Mesenchymal stem cell (in vitro differentiated cells and primary cell): ENCODE data around the gene HNRNPUL2. TPM values are rescaled to one million over a fixed set of nuclear protein-coding genes. Genes with fewer than 3 reads are reported as not detected.

Source experiments
- DNase-seq: peaks from one replicate; pipeline ENCODE4 v3.0.0-alpha.2; 2013
- H2AFZ ChIP-seq: one replicate; pipeline ENCODE4 v1.6.1; 2013; ENCODE audit warnings: low read depth, mild to moderate bottlenecking, control low read depth, inconsistent platforms, low read length, moderate library complexity
- H2AK5ac ChIP-seq: 2 replicates; pipeline ENCODE4 v1.6.1; 2013; ENCODE audit warnings: low read length, moderate library complexity, mild to moderate bottlenecking, inconsistent platforms; ENCODE audit not compliant: severe bottlenecking
- H2BK120ac ChIP-seq: one replicate; pipeline ENCODE4 v1.6.1; 2013; ENCODE audit warnings: low read depth, mild to moderate bottlenecking, inconsistent platforms, low read length, moderate library complexity
- H2BK12ac ChIP-seq, 2 experiments: one replicate each; pipeline ENCODE4 v1.6.1; 2013; ENCODE audit warnings: inconsistent platforms in 2 of 2, low read length in 2 of 2, mild to moderate bottlenecking in 2 of 2, moderate library complexity in 2 of 2, control low read depth in 1 of 2
- H2BK15ac ChIP-seq: one replicate; pipeline ENCODE4 v1.6.1; 2013; ENCODE audit warnings: mild to moderate bottlenecking, low read depth, inconsistent platforms; ENCODE audit not compliant: poor library complexity, severe bottlenecking
- H2BK5ac ChIP-seq: 2 replicates; pipeline ENCODE4 v1.6.1; 2013; ENCODE audit warnings: low read depth, mild to moderate bottlenecking, low read length, control low read depth, inconsistent platforms; ENCODE audit not compliant: poor library complexity, severe bottlenecking
- H3K14ac ChIP-seq, 2 experiments: one replicate each; pipeline ENCODE4 v1.6.1; 2013; ENCODE audit warnings: inconsistent platforms in 2 of 2, low read length in 2 of 2, control low read depth in 1 of 2, mild to moderate bottlenecking in 1 of 2, moderate library complexity in 1 of 2
- H3K18ac ChIP-seq, 2 experiments: one replicate each; pipeline ENCODE4 v1.6.1; 2013; ENCODE audit warnings: inconsistent platforms in 2 of 2, low read length in 2 of 2, control low read depth in 1 of 2, low read depth in 1 of 2, mild to moderate bottlenecking in 1 of 2
- H3K23ac ChIP-seq, 2 experiments: one replicate each; pipeline ENCODE4 v1.6.1; 2013; ENCODE audit warnings: inconsistent platforms in 2 of 2, low read length in 2 of 2, mild to moderate bottlenecking in 2 of 2, moderate library complexity in 2 of 2, control low read depth in 1 of 2
- H3K27ac ChIP-seq: 2 replicates; pipeline ENCODE4 v1.5.1; 2013; ENCODE audit warnings: mild to moderate bottlenecking, moderate library complexity, low read length, control low read depth, inconsistent platforms; ENCODE audit not compliant: poor library complexity, severe bottlenecking
- H3K27me3 ChIP-seq, 2 experiments: 2 replicates each; pipeline versions ENCODE4 v1.6.1 to v1.7.0; 2013; ENCODE audit warnings: low read length in 2 of 2, mild to moderate bottlenecking in 2 of 2, moderate library complexity in 2 of 2, control low read depth in 1 of 2, inconsistent platforms in 1 of 2; ENCODE audit not compliant: control insufficient read depth in 1 of 2, insufficient read depth in 1 of 2
- H3K36me3 ChIP-seq, 2 experiments: 2 replicates each; pipeline versions ENCODE4 v1.6.1 to v1.7.0; 2013; ENCODE audit warnings: low read length in 2 of 2, control low read depth in 1 of 2, inconsistent platforms in 1 of 2, low read depth in 1 of 2, mild to moderate bottlenecking in 1 of 2; ENCODE audit not compliant: insufficient read depth in 2 of 2, control insufficient read depth in 1 of 2
- H3K4ac ChIP-seq, 2 experiments: one replicate each; pipeline ENCODE4 v1.6.1; 2013; ENCODE audit warnings: inconsistent platforms in 2 of 2, low read length in 2 of 2, mild to moderate bottlenecking in 2 of 2, moderate library complexity in 2 of 2, control low read depth in 1 of 2, low read depth in 1 of 2
- H3K4me1 ChIP-seq: 2 replicates; pipeline ENCODE4 v1.6.1; 2013; ENCODE audit warnings: low read depth, low read length, control low read depth; ENCODE audit not compliant: control insufficient read depth, insufficient read depth
- H3K4me2 ChIP-seq: 2 replicates; pipeline ENCODE4 v1.6.1; 2013; ENCODE audit warnings: low read length, mild to moderate bottlenecking, inconsistent platforms; ENCODE audit not compliant: poor library complexity, severe bottlenecking
- H3K4me3 ChIP-seq, 2 experiments: 2 replicates each; pipeline versions ENCODE4 v1.5.1 to v1.7.0; 2013; ENCODE audit warnings: low read length in 2 of 2, mild to moderate bottlenecking in 2 of 2, control low read depth in 1 of 2, low read depth in 1 of 2; ENCODE audit not compliant: insufficient read depth in 1 of 2
- H3K79me1 ChIP-seq: replicated peaks from 2 replicates; pipeline ENCODE4 v1.6.1; 2013; ENCODE audit warnings: mild to moderate bottlenecking, control low read depth, low read length, inconsistent platforms; ENCODE audit not compliant: poor library complexity, severe bottlenecking
- H3K9ac ChIP-seq: 2 replicates; pipeline ENCODE4 v1.7.0; 2013; ENCODE audit warnings: mild to moderate bottlenecking, low read length, moderate library complexity
- H3K9me3 ChIP-seq: 2 replicates; pipeline ENCODE4 v1.7.0; 2013; ENCODE audit warnings: mild to moderate bottlenecking, low read length; ENCODE audit not compliant: control insufficient read depth
- H4K8ac ChIP-seq: one replicate; pipeline ENCODE4 v1.6.1; 2013; ENCODE audit warnings: inconsistent platforms, mild to moderate bottlenecking, low read length, moderate library complexity
- H4K91ac ChIP-seq: one replicate; pipeline ENCODE4 v1.6.1; 2013; ENCODE audit warnings: mild to moderate bottlenecking, low read length, inconsistent platforms
- WGBS: methylation state at CpG from one replicate; pipeline ENCODE4 v1.1.7; 2013; ENCODE audit warnings: mixed read lengths; 5-methylcytosine and 5-hydroxymethylcytosine counted together
- polyA plus RNA-seq, 2 experiments: library from polyadenylated mRNA; stranded (reverse); fragments of 200-250 nt; gene quantifications; one replicate each; pipeline ENCODE4 v1.2.3, GENCODE V29; 2013

Gene HNRNPUL2
- polyA plus RNA-seq (2013, experiment 1 of 2) = 29.8 TPM
- 28.0 TPM for polyA plus RNA-seq (2013, experiment 2 of 2)

DNA sequence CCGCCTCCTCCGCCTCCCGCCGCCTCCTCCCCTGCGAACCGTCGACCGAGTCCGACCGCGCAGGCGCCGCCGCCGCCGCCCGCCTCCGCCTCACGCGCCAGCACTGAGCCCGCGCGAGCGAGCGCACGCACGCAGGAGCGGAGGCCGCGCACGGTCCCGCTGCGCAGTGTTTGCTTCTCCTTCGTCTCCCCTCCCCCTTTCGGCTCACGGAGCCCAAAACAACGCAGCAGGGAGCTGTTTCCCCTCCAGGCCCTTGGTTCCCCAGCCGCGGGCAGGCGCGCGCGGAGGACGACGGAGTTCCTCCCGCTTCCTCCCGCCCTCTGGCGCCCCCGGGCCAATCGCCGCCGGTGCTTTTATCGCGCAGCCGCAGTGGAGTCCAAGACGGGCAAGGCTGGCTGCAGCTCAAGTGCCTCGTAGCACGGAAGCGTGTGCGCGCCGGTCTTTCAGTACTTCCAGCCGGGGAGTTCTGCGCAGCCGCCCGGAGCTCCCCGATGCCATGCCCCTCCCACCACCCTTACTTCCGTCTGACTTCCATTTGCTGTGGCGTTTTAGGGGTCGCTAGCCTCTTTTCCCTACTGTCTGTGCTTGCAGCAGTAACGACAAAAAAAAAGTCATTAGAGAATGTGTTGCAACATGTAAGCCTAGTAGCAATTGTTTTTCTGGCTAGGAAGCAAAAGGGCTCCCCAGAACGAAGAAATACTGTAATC is at the start of gene HNRNPUL2:
HNRNPUL2 (minus strand) TSS at position 293 of the 707 bp plus-strand sequence. CDS start 301 bp downstream, outside the sequence.
- H3K18ac ChIP-seq = peak within 1 kb of the TSS; percentile 99 to 100
- WGBS = under 1% methylated on average over 57 of the region's 72 CpGs
- H2BK5ac ChIP-seq = peak within 1 kb of the TSS; percentile 92
- no peaks in the 10 kb centered on the region for H3K27me3 ChIP-seq
- peak within 1 kb of the TSS; percentile 89 to 99 for H3K4ac ChIP-seq
- peaks cover 15 to 25% of the 10 kb centered on the region in 2 experiments for H3K36me3 ChIP-seq
- peak within 1 kb of the TSS; percentile 94 for H4K91ac ChIP-seq
- H3K9ac ChIP-seq = peak within 1 kb of the TSS; percentile 98
- DNase-seq = peak; percentile 99
- H2BK15ac ChIP-seq = peak within 1 kb of the TSS; percentile 97
- peak within 1 kb of the TSS; percentile 97 to 100 for H3K4me3 ChIP-seq
- peak within 1 kb of the TSS; percentile 71 for H2BK120ac ChIP-seq
- H3K9me3 ChIP-seq = no peaks in the 10 kb centered on the region
- peak within 1 kb of the TSS in 1 of 2 experiments; percentile 78 for H2BK12ac ChIP-seq
- H3K14ac ChIP-seq = peak within 1 kb of the TSS; percentile 89 to 94
- peak within 1 kb of the TSS; percentile 99 for H3K4me2 ChIP-seq
- H3K79me1 ChIP-seq = peaks cover 4% of the 10 kb centered on the region
- peaks cover 7% of the 10 kb centered on the region for H3K4me1 ChIP-seq
- H4K8ac ChIP-seq = peak within 1 kb of the TSS; percentile 100
- H2AFZ ChIP-seq = peak within 1 kb of the TSS; percentile 78
- H3K23ac ChIP-seq = peak within 1 kb of the TSS; percentile 98 to 99
- peak within 1 kb of the TSS; percentile 60 for H2AK5ac ChIP-seq
- H3K27ac ChIP-seq = peak within 1 kb of the TSS; percentile 99

DNA sequence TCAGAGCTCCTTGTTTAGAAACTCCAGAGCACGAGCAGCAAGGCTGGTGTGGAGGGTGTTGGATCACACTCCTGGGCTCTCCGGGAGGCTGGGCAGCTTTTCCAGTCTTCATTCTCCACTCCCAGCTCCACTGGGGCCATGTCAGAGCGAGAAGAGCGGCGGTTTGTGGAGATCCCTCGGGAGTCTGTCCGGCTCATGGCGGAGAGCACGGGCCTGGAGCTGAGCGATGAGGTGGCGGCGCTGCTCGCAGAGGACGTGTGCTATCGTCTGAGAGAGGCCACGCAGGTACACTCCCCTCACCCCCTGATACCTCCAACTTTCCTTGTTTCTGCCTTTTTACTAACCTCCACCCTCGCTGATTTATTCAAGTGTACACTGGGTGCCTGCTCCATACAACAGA is 48.4 kb upstream of the HNRNPUL2 start:
- Histone ChIP-seq H3K36me3 (peaks cover 44 to 50% of the 10 kb centered on the region in 2 experiments), H2BK12ac (no peak overlapping the region), H2BK120ac (no peak overlapping the region), H3K79me1 (peaks cover 26% of the 10 kb centered on the region), H3K27ac (no peak overlapping the region), H2BK5ac (no peak overlapping the region), H2AK5ac (no peak overlapping the region), H4K8ac (no peak overlapping the region), H3K18ac (no peak overlapping the region), H2BK15ac (no peak overlapping the region), H3K14ac (no peak overlapping the region), H3K23ac (no peak overlapping the region), H3K4me2 (no peak overlapping the region), H2AFZ (no peak overlapping the region), H3K27me3 (no peaks in the 10 kb centered on the region), H3K4ac (no peak overlapping the region), H3K4me3 (no peak overlapping the region), H3K9ac (no peak overlapping the region), H3K4me1 (peaks cover 5% of the 10 kb centered on the region), H4K91ac (no peak overlapping the region), H3K9me3 (no peaks in the 10 kb centered on the region)
- WGBS = 95% methylated on average over 17 of the region's 17 CpGs
- no peak for DNase-seq

DNA sequence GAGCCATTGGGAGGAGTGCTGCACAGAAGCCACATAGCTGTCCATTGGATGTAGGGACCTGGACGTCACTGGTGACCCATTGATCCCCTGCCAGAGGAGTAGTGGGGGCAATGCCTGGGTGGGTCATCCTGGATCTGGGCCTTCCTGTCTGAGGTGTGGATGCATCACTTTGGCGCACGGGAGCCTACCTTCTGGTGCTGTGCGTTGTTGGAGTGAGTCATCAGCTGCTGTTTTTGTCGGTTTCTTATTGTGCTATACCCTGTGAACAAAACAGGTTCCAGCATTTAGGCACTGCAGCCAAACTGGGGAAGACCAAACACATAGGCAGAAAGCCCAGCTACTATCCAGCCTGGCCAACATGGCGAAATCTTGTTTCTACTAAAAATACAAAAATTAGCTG is 47.1 kb upstream of the HNRNPUL2 start:
- no peak overlapping the region for H3K4me2 ChIP-seq
- H3K4ac ChIP-seq = no peak overlapping the region
- H2AFZ ChIP-seq = no peak overlapping the region
- no peak overlapping the region for H3K18ac ChIP-seq
- H2BK12ac ChIP-seq = no peak overlapping the region
- no peak overlapping the region for H4K8ac ChIP-seq
- no peaks in the 10 kb centered on the region for H3K27me3 ChIP-seq
- no peak overlapping the region for H4K91ac ChIP-seq
- no peak overlapping the region for H3K14ac ChIP-seq
- H3K27ac ChIP-seq = no peak overlapping the region
- peaks cover 22% of the 10 kb centered on the region for H3K79me1 ChIP-seq
- no peak overlapping the region for H2AK5ac ChIP-seq
- H3K9me3 ChIP-seq = no peaks in the 10 kb centered on the region
- H2BK5ac ChIP-seq = no peak overlapping the region
- H2BK15ac ChIP-seq = no peak overlapping the region
- DNase-seq = no peak
- H3K4me3 ChIP-seq = no peak overlapping the region
- H3K36me3 ChIP-seq = peaks cover 40 to 43% of the 10 kb centered on the region in 2 experiments
- H3K23ac ChIP-seq = no peak overlapping the region
- peaks cover 6% of the 10 kb centered on the region for H3K4me1 ChIP-seq
- H2BK120ac ChIP-seq = no peak overlapping the region
- 96% methylated on average over 5 of the region's 6 CpGs for WGBS
- H3K9ac ChIP-seq = no peak overlapping the region

DNA sequence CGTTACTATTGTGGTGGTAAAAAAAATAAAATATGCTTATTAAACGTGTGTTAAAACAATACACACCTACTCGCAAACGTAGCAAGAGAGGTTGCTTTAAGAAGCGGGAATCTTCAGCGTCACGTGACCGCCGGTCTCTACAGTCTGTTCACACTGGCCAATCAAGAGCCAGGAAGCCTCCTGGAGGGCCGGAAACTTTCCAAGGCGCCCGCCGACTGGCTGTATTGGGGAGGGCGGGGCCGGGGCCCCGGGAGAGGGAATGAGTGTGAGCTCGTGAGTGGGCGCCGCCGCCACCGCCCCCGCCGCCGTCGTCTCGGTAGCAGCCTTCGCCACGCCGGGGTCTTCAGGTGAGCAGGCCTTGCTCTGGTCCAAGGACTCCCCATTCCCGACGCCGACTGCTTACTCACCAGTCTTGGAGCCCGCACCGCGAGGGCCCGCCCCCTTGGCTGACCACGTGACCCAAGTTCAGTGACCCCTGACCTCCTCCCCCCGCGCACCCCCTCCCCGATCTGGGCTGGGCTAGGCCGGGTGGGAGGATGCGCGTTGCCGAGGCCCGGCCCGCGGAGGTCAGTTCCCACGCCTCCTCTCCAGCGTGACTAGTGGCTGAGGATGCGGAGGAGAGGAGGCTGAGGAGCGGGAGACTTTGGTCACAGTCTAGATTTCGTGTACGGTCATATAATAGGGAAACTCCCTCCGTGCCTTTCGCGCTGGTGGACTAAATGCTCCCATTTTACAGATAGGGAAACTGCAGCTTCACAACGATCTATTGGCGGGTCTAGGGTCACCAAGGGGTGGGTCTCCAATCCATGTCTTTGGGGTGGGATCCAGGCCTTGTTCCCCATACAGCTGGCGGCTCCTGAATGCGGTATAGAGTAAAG is 44.1 kb upstream of the HNRNPUL2 start, which contains the start of gene TAF6L:
TAF6L (plus strand) TSS at position 253 of the 878 bp plus-strand sequence. CDS start 4,388 bp downstream, outside the sequence.
- Histone ChIP-seq H4K8ac (peak within 1 kb of the TSS; percentile 91), H3K36me3 (peaks cover 24 to 39% of the 10 kb centered on the region in 2 experiments), H3K4me1 (peaks cover 6% of the 10 kb centered on the region), H3K79me1 (peaks cover 17% of the 10 kb centered on the region), H3K4me3 (peak within 1 kb of the TSS; percentile 70 to 90), H3K23ac (no peak within 1 kb of the TSS), H3K14ac (peak within 1 kb of the TSS in 1 of 2 experiments; percentile 89), H3K9ac (peak within 1 kb of the TSS; percentile 91), H2AK5ac (peak within 1 kb of the TSS; percentile 30), H3K4ac (peak within 1 kb of the TSS; percentile 79 to 87), H2BK15ac (peak within 1 kb of the TSS; percentile 98), H3K27me3 (no peaks in the 10 kb centered on the region), H2AFZ (peak within 1 kb of the TSS; percentile 75), H3K18ac (peak within 1 kb of the TSS; percentile 92 to 95), H3K4me2 (peak within 1 kb of the TSS; percentile 66), H3K27ac (peak within 1 kb of the TSS; percentile 86), H3K9me3 (no peaks in the 10 kb centered on the region), H2BK120ac (no peak within 1 kb of the TSS), H2BK5ac (no peak within 1 kb of the TSS), H4K91ac (peak within 1 kb of the TSS; percentile 96), H2BK12ac (peak within 1 kb of the TSS; percentile 9 to 45)
- WGBS = 1% methylated on average over 49 of the region's 60 CpGs
- peak; percentile 99 for DNase-seq
